Heart left ventricle (tissue), 16 donors: Measurements from ENCODE around the gene VDAC1. TPM values are rescaled to one million over a fixed set of nuclear protein-coding genes. Genes with fewer than 3 reads are reported as not detected.
A peak's percentile ranks its signal among the peaks of the same experiment; 100 is the strongest.

ENCODE experiments used
- ATAC-seq, 4 donors: fragments of 200-7000 bp; cut with Tn5 transposase; one replicate each; pipeline ENCODE4 v1.9.1; 2020 to 2022; ENCODE audit warnings: moderate library complexity in 4 of 4, mild to moderate bottlenecking in 3 of 4, moderate number of reproducible peaks in 1 of 4
- DNase-seq, 5 donors: peaks; one replicate each; pipeline ENCODE4 v3.0.0-alpha.2; 2020
- H3K27ac ChIP-seq, 12 donors: fragments of 200-600 bp; sonication (generic) in 4 of 12; one replicate each; pipeline versions ENCODE4 v1.5.0 to v1.8.0; 2016 to 2022; ENCODE audit warnings: mild to moderate bottlenecking in 2 of 12
- H3K27me3 ChIP-seq, 9 donors: fragments of 200-600 bp; sonication (generic) in 2 of 9; one replicate each; pipeline versions ENCODE4 v1.5.1 to v1.8.0; 2016 to 2022; ENCODE audit warnings: mild to moderate bottlenecking in 3 of 9
- H3K36me3 ChIP-seq, 9 donors: fragments of 200-600 bp; sonication (generic) in 2 of 9; one replicate each; pipeline versions ENCODE4 v1.5.0 to v1.8.0; 2018 to 2022; ENCODE audit warnings: mild to moderate bottlenecking in 2 of 9
- H3K4me1 ChIP-seq, 12 donors: fragments of 200-600 bp; sonication (generic) in 4 of 12; one replicate each; pipeline versions ENCODE4 v1.5.0 to v1.8.0; 2016 to 2022; ENCODE audit warnings: mild to moderate bottlenecking in 3 of 12
- H3K4me3 ChIP-seq, 12 donors: fragments of 200-600 bp; sonication (generic) in 4 of 12; one replicate each; pipeline versions ENCODE4 v1.5.0 to v1.8.0; 2017 to 2022; ENCODE audit warnings: mild to moderate bottlenecking in 9 of 12, moderate library complexity in 4 of 12
- H3K9me3 ChIP-seq, 12 donors: fragments of 200-600 bp; sonication (generic) in 4 of 12; one replicate each; pipeline versions ENCODE4 v1.5.0 to v1.8.0; 2016 to 2022; ENCODE audit warnings: mild to moderate bottlenecking in 1 of 12
- POLR2A ChIP-seq, 2 donors: fragments of 450-650 bp; IDR thresholded peaks; one replicate each; pipeline ENCODE4 v1.6.1; 2017; ENCODE audit warnings: antibody characterized with exemption in 2 of 2, mild to moderate bottlenecking in 2 of 2, moderate library complexity in 2 of 2
- WGBS, 4 donors: extraction: QIAGEN DNeasy Blood & Tissue Kit in 2 of 4; methylation state at CpG; one replicate each; pipeline versions ENCODE4 v1.1.5 to v1.1.7; 2013 to 2018; 5-methylcytosine and 5-hydroxymethylcytosine counted together
- intact Hi-C, 10 donors: fragments of 100-400 bp; cut with DNase I; formaldehyde crosslinking; loops; one replicate each; pipeline versions ENCODE4 v1.11.1 to v1.14.2; 2022
- polyA plus RNA-seq, 2 donors: library from polyadenylated mRNA; stranded (reverse); fragments of 200-250 nt; gene quantifications; one replicate each; pipeline ENCODE4 v1.2.3, GENCODE V29; 2013
- total RNA-seq, 9 donors: library from RNA; depleted of rRNA in 2 of 9; stranded (reverse); fragments of >200 nt in 2 of 9; fragmentation: NEBNext Ultra II Directional in 3 of 9; extraction: Animal tissue kit (Norgen Biotek cat#: 25700) in 3 of 9; gene quantifications; one replicate each; pipeline versions ENCODE4 v1.1.0 to v1.2.4, GENCODE V29; 2016 to 2023
- TF ChIP-seq, protein P1 (sequence below), 12 donors: fragments of 200-600 bp; sonication (generic) in 4 of 12; IDR thresholded peaks; one replicate each; pipeline versions ENCODE4 v1.5.0 to v1.8.0; 2018 to 2022; ENCODE audit warnings: antibody characterized with exemption in 12 of 12, mild to moderate bottlenecking in 5 of 12
- donor health status: ischemic (EF 13 %, LVEDD 7.1; RV severe dilation, severe dysfunction).
- donor health status: healthy with polysubstance abuse.
- donor health status: DM: no; HTN: yes; CAD: no.
- donor health status: DM: no; HTN: no; CAD: no.
- donor health status: ischemic (EF 25% LVEDD 6.9; RV normal size, moderate dysfunction).
- donor health status: ischemic (EF 25% LVEDD 5.7; RV mildly dilated, moderate dysfunction).
- donor health status: healthy.
- donor health status: DM: yes; HTN: yes; CAD: no.
- donor health status: ischemic (EF 35%, LVEDD 5.7; RV mildly dilated, moderate dysfunction).
- donor health status: nonischemic (EF 11% LVEDD 7.7; RV severe dilation, severe dysfunction).
- donor health status: DM: yes; HTN: yes; CAD: no.
- donor health status: PGD.
- donor health status: ischemic (EF 29% LVEDD 5.4; RV normal size, mild dysfunction).
- donor health status: nonischemic (EF 23%, LVEDD 6.1; RV moderate dilation, normal function).

The VDAC1 gene
- total and polyA plus RNA-seq, 11 donors = 379 to 596 (median 442) TPM

DNA sequence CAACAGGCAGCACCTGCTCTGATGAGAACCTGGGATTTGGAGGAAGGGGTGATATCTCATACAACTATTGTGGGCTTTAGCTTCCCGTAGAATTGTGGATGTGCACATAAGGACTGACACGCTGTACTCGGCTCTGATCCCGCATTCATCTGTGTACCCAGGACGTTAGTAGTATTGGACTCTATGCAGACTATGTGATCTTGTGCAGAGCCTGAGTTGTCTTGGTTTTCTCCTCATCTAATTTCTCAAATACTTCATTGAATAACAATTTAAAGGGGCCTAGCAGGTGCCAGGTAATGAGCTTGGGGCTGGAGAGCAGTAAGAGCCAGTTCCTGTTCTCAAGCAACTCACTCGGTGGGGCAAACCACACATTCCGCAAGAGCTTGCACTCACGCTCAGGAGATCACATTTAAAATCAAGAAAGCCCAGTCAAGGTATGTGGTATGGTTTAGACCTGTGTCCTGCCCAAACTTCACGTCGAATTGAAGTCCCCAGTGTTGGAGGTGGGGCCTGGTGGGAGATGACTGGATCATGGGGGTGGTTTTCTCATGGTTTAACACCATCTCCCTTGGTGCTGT lies 51.1 kb downstream of the VDAC1 start:
- 74 to 91% (median 84%) methylated on average over 10 of the region's 10 CpGs for WGBS, 4 donors

DNA sequence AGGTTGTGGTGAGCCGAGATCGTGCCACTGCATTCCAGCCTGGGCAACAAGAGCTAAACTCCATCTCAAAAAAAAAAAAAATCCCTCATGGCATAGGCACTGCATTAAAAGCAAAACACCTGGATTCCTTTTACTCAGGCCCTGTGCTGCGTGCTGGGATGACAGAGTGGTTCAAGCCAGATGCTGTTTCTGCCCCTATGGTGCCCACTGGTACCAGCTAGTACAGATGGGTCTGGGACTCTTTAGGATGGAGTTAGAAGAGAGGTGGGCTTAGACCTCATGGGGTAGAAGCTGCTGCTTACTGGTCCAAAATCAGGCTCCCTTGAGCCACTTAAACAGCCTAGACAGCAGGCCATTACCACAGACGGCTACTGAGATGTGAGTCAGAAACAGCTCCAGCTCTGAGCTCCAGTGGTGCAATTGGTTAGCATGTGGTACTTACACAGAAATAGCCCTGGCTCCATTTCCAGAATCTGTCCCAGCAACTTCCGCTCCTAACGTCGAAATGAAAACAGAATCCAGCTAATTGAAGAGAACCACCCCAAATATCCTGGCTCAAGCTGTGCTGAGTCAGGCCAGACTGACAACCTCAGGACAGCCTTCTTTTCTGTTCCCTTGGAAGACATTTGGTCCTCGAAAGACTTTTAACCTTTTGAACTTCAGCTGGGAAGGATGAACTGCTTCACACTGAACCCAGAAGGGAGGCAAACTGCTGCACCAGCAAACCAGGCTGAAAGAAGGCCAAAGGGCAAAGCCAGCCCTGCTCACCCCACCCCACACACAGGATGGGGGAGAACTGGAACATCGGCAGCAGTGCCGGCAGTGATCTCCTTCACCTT lies 51.8 kb downstream of the VDAC1 start:
- Histone ChIP-seq H3K27me3 (no peaks in the 10 kb centered on the region), H3K27ac (peak overlapping the region; percentile 56 to 87 (median 83)), H3K4me1 (peaks cover 4 to 49% (median 34%) of the 10 kb centered on the region in 12 donors), H3K36me3 (peaks cover 0 to 36% (median 32%) of the 10 kb centered on the region in 9 donors), H3K4me3 (peak overlapping the region in 5 of 12 donors; percentile 6 to 24 (median 18)), H3K9me3 (no peaks in the 10 kb centered on the region)
- no peak for TF ChIP-seq POLR2A (IDR thresholded peaks at IDR 0.05)
- TF ChIP-seq, protein P1, sequence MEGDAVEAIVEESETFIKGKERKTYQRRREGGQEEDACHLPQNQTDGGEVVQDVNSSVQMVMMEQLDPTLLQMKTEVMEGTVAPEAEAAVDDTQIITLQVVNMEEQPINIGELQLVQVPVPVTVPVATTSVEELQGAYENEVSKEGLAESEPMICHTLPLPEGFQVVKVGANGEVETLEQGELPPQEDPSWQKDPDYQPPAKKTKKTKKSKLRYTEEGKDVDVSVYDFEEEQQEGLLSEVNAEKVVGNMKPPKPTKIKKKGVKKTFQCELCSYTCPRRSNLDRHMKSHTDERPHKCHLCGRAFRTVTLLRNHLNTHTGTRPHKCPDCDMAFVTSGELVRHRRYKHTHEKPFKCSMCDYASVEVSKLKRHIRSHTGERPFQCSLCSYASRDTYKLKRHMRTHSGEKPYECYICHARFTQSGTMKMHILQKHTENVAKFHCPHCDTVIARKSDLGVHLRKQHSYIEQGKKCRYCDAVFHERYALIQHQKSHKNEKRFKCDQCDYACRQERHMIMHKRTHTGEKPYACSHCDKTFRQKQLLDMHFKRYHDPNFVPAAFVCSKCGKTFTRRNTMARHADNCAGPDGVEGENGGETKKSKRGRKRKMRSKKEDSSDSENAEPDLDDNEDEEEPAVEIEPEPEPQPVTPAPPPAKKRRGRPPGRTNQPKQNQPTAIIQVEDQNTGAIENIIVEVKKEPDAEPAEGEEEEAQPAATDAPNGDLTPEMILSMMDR (IDR thresholded peaks at IDR 0.05) = no peak
- peak in 4 of 5 donors; percentile 65 to 82 (median 74) for DNase-seq
- peak; percentile 77 to 93 (median 92) for ATAC-seq
- WGBS, 4 donors = 36 to 53% (median 40%) methylated on average over 10 of the region's 10 CpGs
- intact Hi-C loops = no loop called here

More for the DNA sequence above, 51.1 kb downstream of the VDAC1 start:
- TF ChIP-seq POLR2A (IDR thresholded peaks at IDR 0.05) = no peak
- TF ChIP-seq, protein P1 (IDR thresholded peaks at IDR 0.05) = no peak
- H3K27ac ChIP-seq = peak overlapping the region in 11 of 12 donors; percentile 71 to 87 (median 84)
- no peaks in the 10 kb centered on the region for H3K27me3 ChIP-seq
- peak overlapping the region in 5 of 12 donors; percentile 6 to 24 (median 18) for H3K4me3 ChIP-seq
- DNase-seq (no peak), ATAC-seq (peak; percentile 11 to 25 (median 20))
- peaks cover 0 to 43% (median 39%) of the 10 kb centered on the region in 9 donors for H3K36me3 ChIP-seq
- H3K4me1 ChIP-seq = peaks cover 4 to 49% (median 35%) of the 10 kb centered on the region in 12 donors
- intact Hi-C loops = no loop called here
- H3K9me3 ChIP-seq = no peaks in the 10 kb centered on the region

DNA sequence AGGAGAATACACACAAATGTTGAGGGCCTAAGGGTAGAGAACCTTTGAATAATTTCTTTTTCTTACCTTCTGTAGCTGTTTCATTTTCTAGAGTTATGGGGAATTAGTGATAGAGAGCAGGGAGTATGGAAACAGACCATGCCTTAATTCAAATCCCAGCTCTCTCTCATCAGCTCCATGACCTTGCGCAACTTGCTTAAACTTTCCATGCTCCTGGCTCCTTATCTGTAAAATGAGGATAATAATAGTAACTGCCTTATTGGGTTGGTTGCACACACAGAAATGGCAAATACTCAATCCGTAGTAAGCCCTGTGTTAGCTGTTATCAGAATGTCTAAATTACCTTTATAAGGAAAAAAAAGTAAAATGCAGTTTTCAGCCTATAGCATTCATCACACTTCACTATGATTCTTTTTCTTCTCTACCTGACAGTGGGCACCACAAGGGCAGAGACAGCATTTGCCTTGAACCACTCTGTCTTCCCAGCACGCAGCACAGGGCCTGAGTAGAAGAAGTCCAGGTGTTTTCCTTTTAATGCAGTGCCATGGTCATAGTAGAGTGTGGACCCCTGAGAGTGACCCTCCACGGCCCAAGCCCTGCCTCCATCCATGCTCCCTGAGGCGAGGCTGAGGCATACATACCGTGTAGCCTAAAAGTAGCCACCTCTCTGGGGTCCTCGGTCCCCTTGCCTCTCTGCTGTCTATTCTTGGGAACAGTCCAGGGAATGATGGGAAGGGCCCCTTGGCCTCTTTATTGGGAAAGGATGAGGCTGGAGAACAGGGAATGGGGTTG lies 53.8 kb downstream of the VDAC1 start:
- peaks cover 4 to 42% (median 31%) of the 10 kb centered on the region in 12 donors for H3K4me1 ChIP-seq
- H3K36me3 ChIP-seq = peaks cover 0 to 16% (median 12%) of the 10 kb centered on the region in 9 donors
- 69 to 78% (median 71%) methylated on average over 7 of the region's 7 CpGs for WGBS, 4 donors
- H3K27ac ChIP-seq = peak overlapping the region in 11 of 12 donors; percentile 71 to 87 (median 84)
- DNase-seq = peak in 3 of 5 donors; percentile 31 to 61 (median 46)
- no peak for TF ChIP-seq POLR2A (IDR thresholded peaks at IDR 0.05)
- TF ChIP-seq, protein P1 (IDR thresholded peaks at IDR 0.05) = no peak
- no peaks in the 10 kb centered on the region for H3K27me3 ChIP-seq
- no peak overlapping the region for H3K4me3 ChIP-seq
- intact Hi-C loops = no loop called here
- no peaks in the 10 kb centered on the region for H3K9me3 ChIP-seq
- ATAC-seq = peak; percentile 56 to 69 (median 64)
